ENCODE results near the gene BMAL1.

GRCh38 chr11:13349581-13349980 lies 72.0 kb downstream of the BMAL1 start:
- TF ChIP-seq, protein P1, sequence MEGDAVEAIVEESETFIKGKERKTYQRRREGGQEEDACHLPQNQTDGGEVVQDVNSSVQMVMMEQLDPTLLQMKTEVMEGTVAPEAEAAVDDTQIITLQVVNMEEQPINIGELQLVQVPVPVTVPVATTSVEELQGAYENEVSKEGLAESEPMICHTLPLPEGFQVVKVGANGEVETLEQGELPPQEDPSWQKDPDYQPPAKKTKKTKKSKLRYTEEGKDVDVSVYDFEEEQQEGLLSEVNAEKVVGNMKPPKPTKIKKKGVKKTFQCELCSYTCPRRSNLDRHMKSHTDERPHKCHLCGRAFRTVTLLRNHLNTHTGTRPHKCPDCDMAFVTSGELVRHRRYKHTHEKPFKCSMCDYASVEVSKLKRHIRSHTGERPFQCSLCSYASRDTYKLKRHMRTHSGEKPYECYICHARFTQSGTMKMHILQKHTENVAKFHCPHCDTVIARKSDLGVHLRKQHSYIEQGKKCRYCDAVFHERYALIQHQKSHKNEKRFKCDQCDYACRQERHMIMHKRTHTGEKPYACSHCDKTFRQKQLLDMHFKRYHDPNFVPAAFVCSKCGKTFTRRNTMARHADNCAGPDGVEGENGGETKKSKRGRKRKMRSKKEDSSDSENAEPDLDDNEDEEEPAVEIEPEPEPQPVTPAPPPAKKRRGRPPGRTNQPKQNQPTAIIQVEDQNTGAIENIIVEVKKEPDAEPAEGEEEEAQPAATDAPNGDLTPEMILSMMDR (IDR thresholded peaks at IDR 0.05), result no peak
- no peak for TF ChIP-seq POLR2A (IDR thresholded peaks at IDR 0.05)

Measured in Peyer's patch (tissue), 4 donors.